SK-N-SH (cell line): ENCODE measurements around the gene DGKI.

Experiments used
- EP300 ChIP-seq, 2 experiments: IDR thresholded peaks; 2 replicates each; pipeline versions ENCODE4 v1.4.0 to v1.6.1; 2012; ENCODE audit warnings: borderline replicate concordance in 1 of 2, low read depth in 1 of 2, low read length in 1 of 2
- EZH2phosphoT487 ChIP-seq: fragments of 200-600 bp; sonication (generic); IDR thresholded peaks from 2 replicates; pipeline ENCODE4 v1.6.1; 2017; ENCODE audit warnings: low read depth, mixed run types, mild to moderate bottlenecking, antibody characterized with exemption, moderate library complexity, borderline replicate concordance
- JUND ChIP-seq: IDR thresholded peaks from 2 replicates; pipeline ENCODE4 v1.4.0; 2012
- MEF2A ChIP-seq: IDR thresholded peaks from 2 replicates; pipeline ENCODE4 v1.4.0; 2012; ENCODE audit warnings: low read depth, borderline replicate concordance
- NFIC ChIP-seq: IDR thresholded peaks from 2 replicates; pipeline ENCODE4 v1.4.0; 2012; ENCODE audit warnings: borderline replicate concordance
- POLR2AphosphoS5 ChIP-seq: IDR thresholded peaks from 2 replicates; pipeline ENCODE4 v1.6.1; 2012; ENCODE audit warnings: low read depth, low read length
- RAD21 ChIP-seq: IDR thresholded peaks from 2 replicates; pipeline ENCODE4 v1.6.1; 2012; ENCODE audit warnings: mild to moderate bottlenecking, low read length
- RCOR1 ChIP-seq: fragments of 150-350 bp; IDR thresholded peaks from 2 replicates; pipeline ENCODE4 v1.6.1; 2017; ENCODE audit warnings: antibody characterized with exemption, low read length
- SIN3A ChIP-seq: IDR thresholded peaks from 2 replicates; pipeline ENCODE4 v1.6.1; 2012; ENCODE audit warnings: low read depth, mild to moderate bottlenecking, low read length, moderate library complexity, borderline replicate concordance
- SMC3 ChIP-seq: IDR thresholded peaks from 2 replicates; pipeline ENCODE4 v1.6.1; 2012; ENCODE audit warnings: low read depth, low read length, improper control_type of control experiment
- YY1 ChIP-seq: IDR thresholded peaks from 2 replicates; pipeline ENCODE4 v1.4.0; 2012; ENCODE audit warnings: low read depth, mild to moderate bottlenecking
- TF ChIP-seq, protein P1 (sequence below): IDR thresholded peaks from 2 replicates; pipeline ENCODE4 v1.4.0; 2012; ENCODE audit warnings: low read depth
- TF ChIP-seq, protein P2 (sequence below): IDR thresholded peaks from 2 replicates; pipeline ENCODE4 v1.4.0; 2012; ENCODE audit warnings: low read depth, borderline replicate concordance
- TF ChIP-seq, protein P3 (sequence below): fragments of 200-600 bp; sonication (generic); IDR thresholded peaks from 2 replicates; pipeline ENCODE4 v1.6.1; 2017; ENCODE audit warnings: antibody characterized with exemption, mild to moderate bottlenecking, moderate library complexity

DNA sequence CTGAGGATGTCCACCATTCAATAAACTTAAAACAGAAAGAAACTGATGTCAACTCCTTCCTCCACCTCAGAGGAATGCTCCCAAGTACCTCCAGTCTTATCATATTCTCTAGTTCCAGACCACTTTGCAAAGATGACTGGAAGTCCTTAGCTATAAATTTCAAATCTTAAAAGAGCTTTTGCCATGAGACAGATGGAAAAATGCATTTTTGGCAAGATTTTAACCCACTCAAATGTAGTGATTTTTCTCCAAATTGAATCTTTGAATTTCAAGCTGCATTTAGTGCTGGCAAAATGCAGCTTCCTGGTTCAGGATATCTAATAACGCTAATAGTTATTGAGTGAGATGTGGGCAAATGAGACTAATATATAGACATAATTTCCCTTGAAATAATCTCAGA lies 33.2 kb downstream of the DGKI start:
- TF ChIP-seq, protein P1, sequence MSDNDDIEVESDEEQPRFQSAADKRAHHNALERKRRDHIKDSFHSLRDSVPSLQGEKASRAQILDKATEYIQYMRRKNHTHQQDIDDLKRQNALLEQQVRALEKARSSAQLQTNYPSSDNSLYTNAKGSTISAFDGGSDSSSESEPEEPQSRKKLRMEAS: no peak
- TF ChIP-seq YY1 (no peak), RAD21 (no peak), EP300 (IDR thresholded peaks at IDR 0.05; ENCODE audit: borderline replicate concordance in 1 of 2, low read depth in 1 of 2, low read length in 1 of 2) (no peak), JUND (no peak), NFIC (no peak), EZH2phosphoT487 (no peak), SMC3 (no peak), POLR2AphosphoS5 (no peak), RCOR1 (no peak), SIN3A (no peak), MEF2A (no peak)
- TF ChIP-seq, protein P2, sequence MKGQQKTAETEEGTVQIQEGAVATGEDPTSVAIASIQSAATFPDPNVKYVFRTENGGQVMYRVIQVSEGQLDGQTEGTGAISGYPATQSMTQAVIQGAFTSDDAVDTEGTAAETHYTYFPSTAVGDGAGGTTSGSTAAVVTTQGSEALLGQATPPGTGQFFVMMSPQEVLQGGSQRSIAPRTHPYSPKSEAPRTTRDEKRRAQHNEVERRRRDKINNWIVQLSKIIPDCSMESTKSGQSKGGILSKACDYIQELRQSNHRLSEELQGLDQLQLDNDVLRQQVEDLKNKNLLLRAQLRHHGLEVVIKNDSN: no peak
- TF ChIP-seq, protein P3, sequence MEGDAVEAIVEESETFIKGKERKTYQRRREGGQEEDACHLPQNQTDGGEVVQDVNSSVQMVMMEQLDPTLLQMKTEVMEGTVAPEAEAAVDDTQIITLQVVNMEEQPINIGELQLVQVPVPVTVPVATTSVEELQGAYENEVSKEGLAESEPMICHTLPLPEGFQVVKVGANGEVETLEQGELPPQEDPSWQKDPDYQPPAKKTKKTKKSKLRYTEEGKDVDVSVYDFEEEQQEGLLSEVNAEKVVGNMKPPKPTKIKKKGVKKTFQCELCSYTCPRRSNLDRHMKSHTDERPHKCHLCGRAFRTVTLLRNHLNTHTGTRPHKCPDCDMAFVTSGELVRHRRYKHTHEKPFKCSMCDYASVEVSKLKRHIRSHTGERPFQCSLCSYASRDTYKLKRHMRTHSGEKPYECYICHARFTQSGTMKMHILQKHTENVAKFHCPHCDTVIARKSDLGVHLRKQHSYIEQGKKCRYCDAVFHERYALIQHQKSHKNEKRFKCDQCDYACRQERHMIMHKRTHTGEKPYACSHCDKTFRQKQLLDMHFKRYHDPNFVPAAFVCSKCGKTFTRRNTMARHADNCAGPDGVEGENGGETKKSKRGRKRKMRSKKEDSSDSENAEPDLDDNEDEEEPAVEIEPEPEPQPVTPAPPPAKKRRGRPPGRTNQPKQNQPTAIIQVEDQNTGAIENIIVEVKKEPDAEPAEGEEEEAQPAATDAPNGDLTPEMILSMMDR: no peak
